NCI-H2227 treated with DMSO at 0.1 percent for 48 hours (cell line): ENCODE data around the gene MYADM.

Experiments used
- DNase-seq: peaks from one replicate; lab custom pipeline; 2025; lab: John Stamatoyannopoulos, UW

MYADM gene

DNA sequence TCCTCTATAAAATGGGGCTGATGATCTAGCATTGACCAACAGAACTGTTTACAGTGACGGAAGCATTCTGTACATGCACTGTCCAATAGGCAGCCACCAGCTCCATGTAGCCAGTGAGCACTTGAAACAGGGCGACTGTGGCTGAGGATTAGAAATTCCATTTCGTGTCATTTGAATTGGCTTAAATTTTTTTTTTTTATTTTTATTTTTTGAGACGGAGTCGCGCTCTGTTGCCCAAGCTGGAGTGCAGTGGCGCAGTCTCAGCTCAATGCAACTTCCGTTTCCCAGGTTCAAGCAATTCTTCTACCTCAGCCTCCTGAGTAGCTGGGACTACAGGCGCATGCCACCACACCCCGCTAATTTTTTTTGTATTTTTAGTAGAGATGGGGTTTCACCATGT lies 17.4 kb downstream of the MYADM start:
- no peak for DNase-seq

GRCh38 chr19:53892301-53892980 lies 24.8 kb downstream of the MYADM start:
- DNase-seq = no peak

DNA sequence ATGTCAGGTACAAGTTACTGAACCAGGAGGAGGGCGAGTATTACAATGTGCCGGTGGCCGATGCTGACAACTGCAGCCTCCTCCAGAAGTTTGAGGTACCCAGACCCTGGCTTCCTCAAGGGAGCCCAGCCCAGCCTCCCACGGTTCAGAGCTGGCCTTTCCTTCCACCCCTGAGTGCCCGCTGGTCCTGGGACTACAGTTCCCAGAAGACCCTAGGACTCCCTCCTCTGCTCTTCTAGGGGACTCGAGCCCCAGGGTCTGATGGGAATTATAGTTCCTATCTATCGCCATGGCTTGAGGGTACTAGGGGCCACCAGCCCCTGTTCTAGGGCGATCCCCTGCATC lies 25.3 kb downstream of the MYADM start:
- DNase-seq = no peak

DNA sequence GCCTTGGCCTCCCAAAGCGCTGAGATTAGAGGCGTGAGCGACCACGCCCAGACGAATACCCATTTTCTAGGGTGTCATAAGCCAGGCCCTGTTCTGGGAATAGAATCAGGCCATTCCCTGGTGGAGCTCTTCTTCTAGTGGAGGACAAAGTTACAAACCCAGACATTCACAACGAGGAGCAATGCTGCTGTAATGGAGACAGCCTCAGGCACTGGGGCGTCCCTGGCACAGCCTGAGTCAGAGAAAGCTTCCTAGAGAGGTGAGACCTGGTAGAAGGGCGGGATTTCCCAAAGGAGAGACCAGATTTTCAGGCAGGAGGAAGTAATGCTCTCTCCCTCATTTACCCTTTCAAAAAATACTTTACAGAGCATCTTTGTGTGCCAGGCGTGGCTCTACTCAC lies 27.0 kb downstream of the MYADM start:
- no peak for DNase-seq

GRCh38 chr19:53896682-53897081 lies 29.0 kb downstream of the MYADM start:
- no peak for DNase-seq

DNA sequence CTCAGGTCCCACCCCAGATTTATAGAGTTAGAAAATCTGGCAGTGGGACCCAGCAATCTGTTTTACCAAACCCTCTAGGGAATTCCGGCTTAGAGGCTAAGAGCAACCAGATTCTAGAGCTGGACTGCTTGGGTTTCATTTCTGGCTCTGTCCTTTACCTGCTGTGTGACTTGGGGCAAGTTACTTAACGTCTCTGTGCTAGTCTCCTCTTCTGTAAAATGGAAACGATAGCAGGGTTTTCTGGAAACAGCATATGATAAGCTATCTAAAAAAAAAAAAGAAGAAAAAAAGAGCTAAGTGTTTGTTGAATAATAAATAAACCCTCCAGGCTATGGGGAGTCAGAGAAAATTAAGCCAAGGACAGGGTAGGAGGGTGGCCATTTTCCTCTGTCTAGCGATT lies 29.8 kb downstream of the MYADM start:
- DNase-seq = no peak

GRCh38 chr19:53898166-53898565 lies 30.5 kb downstream of the MYADM start:
- no peak for DNase-seq

- DNase-seq = peak; percentile 83
These were observed 31.1 kb downstream of the MYADM start for GRCh38 chr19:53898636-53899341.

DNA sequence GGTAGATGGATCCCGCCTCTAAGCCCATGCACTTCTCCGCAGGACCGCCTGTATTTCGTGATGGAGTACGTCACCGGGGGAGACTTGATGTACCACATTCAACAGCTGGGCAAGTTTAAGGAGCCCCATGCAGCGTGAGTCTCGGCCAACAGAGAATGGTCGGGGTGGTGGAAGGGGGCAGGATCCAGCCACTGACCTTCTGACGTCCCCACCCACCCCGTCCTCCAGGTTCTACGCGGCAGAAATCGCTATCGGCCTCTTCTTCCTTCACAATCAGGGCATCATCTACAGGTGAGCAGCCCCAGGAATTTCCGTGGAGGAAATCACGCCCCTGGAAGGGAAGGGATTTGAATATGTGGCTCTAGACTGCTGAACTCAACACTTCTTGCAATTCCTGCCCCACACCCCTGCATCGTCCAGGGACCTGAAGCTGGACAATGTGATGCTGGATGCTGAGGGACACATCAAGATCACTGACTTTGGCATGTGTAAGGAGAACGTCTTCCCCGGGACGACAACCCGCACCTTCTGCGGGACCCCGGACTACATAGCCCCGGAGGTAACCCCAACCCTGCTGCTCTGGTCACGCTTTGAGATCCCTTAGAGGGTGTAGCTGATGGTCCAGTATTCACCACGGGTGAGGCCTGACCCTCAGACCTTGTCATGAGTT lies 32.6 kb downstream of the MYADM start:
- no peak for DNase-seq

DNA sequence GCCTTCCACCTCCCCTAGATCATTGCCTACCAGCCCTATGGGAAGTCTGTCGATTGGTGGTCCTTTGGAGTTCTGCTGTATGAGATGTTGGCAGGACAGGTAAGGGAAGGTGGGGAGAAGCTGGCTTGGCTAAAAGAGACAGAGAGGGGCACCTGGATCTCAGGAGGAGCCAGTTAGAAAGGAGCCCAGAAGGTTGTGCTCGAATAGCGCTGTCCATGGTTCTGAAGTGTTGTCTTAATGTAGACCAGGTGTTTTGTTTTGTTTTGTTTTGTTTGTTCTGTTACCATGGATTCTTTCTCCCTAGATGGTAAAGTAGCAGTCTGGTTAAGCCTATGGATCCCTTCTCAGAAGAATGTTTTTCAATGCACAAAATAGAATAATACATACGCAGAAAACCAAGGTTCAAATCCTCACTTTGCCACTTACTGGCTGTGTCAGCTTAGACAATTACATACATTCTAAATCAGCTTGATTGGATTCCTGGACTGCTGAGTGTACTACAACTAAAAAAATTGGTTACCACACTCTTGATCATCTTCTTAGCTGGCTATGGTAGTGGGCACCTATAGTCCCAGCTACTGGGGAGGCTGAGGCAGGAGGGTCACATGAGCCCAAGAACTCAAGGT lies 35.5 kb downstream of the MYADM start:
- DNase-seq = no peak

- no peak for DNase-seq
These were observed 37.2 kb downstream of the MYADM start for GRCh38 chr19:53904909-53905308.

GRCh38 chr19:53905787-53906186 lies 38.1 kb downstream of the MYADM start:
- DNase-seq = no peak

GRCh38 chr19:53906211-53907192 lies 38.8 kb downstream of the MYADM start:
- DNase-seq = peak; percentile 54

- DNase-seq = no peak
These were observed 39.5 kb downstream of the MYADM start for GRCh38 chr19:53907193-53907581.

GRCh38 chr19:53907690-53908089 lies 40.0 kb downstream of the MYADM start:
- DNase-seq = no peak

- DNase-seq = peak; percentile 87
These were observed 40.6 kb downstream of the MYADM start for GRCh38 chr19:53908106-53908934.

- DNase-seq = peak; percentile 39
These were observed 41.3 kb downstream of the MYADM start, which contains the start of gene CACNG7 for GRCh38 chr19:53908935-53909415. Gene CACNG7, plus strand, starts transcription at chr19:53909278. Its CDS starts 3,554 bp downstream, at chr19:53912832.

- no peak for DNase-seq
These were observed 41.9 kb downstream of the MYADM start for GRCh38 chr19:53909471-53910169.

- no peak for DNase-seq
These were observed 42.5 kb downstream of the MYADM start for GRCh38 chr19:53910170-53910518.

DNA sequence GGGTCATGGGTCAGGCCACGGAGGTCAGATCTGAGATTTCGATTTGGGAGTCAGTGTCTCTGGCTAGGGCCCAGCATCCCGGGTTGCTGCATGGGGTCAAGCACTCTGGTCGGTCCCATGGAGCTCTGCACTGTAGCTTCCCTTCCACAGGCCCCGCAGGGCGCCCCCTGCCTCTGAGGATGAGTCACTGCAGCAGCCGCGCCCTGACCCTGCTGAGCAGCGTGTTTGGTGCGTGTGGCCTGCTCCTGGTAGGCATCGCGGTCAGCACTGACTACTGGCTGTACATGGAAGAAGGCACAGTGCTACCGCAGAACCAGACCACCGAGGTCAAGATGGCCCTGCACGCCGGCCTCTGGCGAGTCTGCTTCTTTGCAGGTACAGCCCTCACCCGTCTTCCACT lies 45.0 kb downstream of the MYADM start:
- no peak for DNase-seq
